Activated CD8-positive, alpha-beta memory T cell treated with anti-CD3 and anti-CD28 coated beads, Interleukin-2, amount 50 U/mL, for 4 hours (primary cell): ENCODE data around the gene MAN2A2.
A peak's percentile ranks its signal among the peaks of the same experiment; 100 is the strongest.

Experiments
- DNase-seq: peaks from one replicate; pipeline ENCODE4 v3.0.0-alpha.2; 2020

The MAN2A2 gene

GRCh38 chr15:90947577-90948357 lies 44.7 kb downstream of the MAN2A2 start:
- no peak for DNase-seq

- DNase-seq: no peak
Measured at GRCh38 chr15:90948506-90948905, 45.4 kb downstream of the MAN2A2 start.

GRCh38 chr15:90949979-90950675 lies 47.0 kb downstream of the MAN2A2 start:
- no peak for DNase-seq

- no peak for DNase-seq
Measured at GRCh38 chr15:90950676-90951075, 47.6 kb downstream of the MAN2A2 start.

GRCh38 chr15:90952901-90953677 lies 50.0 kb downstream of the MAN2A2 start:
- DNase-seq: no peak

- no peak for DNase-seq
Measured at GRCh38 chr15:90953947-90954711, 51.0 kb downstream of the MAN2A2 start.

- peak; percentile 85 for DNase-seq
Measured at GRCh38 chr15:90954712-90955623, 51.9 kb downstream of the MAN2A2 start, which contains the start of gene RCCD1. Gene RCCD1, plus strand, starts transcription at chr15:90954884. Its CDS starts 1,851 bp downstream, at chr15:90956735.

GRCh38 chr15:90955624-90956273 lies 52.6 kb downstream of the MAN2A2 start:
- no peak for DNase-seq

GRCh38 chr15:90956274-90957030 lies 53.4 kb downstream of the MAN2A2 start:
- DNase-seq: peak; percentile 71

- DNase-seq: no peak
Measured at GRCh38 chr15:90957031-90957790, 54.1 kb downstream of the MAN2A2 start.

GRCh38 chr15:90957791-90958190 lies 54.7 kb downstream of the MAN2A2 start:
- no peak for DNase-seq

GRCh38 chr15:90959028-90959595 lies 56.0 kb downstream of the MAN2A2 start:
- no peak for DNase-seq

- DNase-seq: no peak
Measured at GRCh38 chr15:90959894-90960293, 56.8 kb downstream of the MAN2A2 start.

- DNase-seq: no peak
Measured at GRCh38 chr15:90960298-90961091, 57.4 kb downstream of the MAN2A2 start.

GRCh38 chr15:90962021-90962420 lies 58.9 kb downstream of the MAN2A2 start:
- no peak for DNase-seq

GRCh38 chr15:90966262-90966661 lies 63.2 kb downstream of the MAN2A2 start:
- no peak for DNase-seq

GRCh38 chr15:90967206-90967605 lies 64.1 kb downstream of the MAN2A2 start:
- no peak for DNase-seq

GRCh38 chr15:90968434-90968833 lies 65.3 kb downstream of the MAN2A2 start:
- no peak for DNase-seq
